Adrenal gland (tissue), 5 donors: ENCODE results near the gene NDUFAF8.

Experiments used
- CTCF ChIP-seq, 6 experiments: fragments of 450-650 bp in 4 of 6; fragments of 200-600 bp in 2 of 6; sonication (generic) in 1 of 6; IDR thresholded peaks; 1 replicate in 5 of 6; 2 replicates in 1 of 6; pipeline versions ENCODE4 v1.5.1 to v1.8.0; 2016 to 2021; ENCODE audit warnings: antibody characterized with exemption in 6 of 6, mild to moderate bottlenecking in 2 of 6, moderate library complexity in 1 of 6
- POLR2A ChIP-seq, 2 donors: fragments of 450-650 bp; IDR thresholded peaks; one replicate each; pipeline ENCODE4 v1.6.1; 2017; ENCODE audit warnings: antibody characterized with exemption in 2 of 2, mild to moderate bottlenecking in 2 of 2, moderate library complexity in 1 of 2
- donor health status: DM: no; HTN: no; CAD: no.

- TF ChIP-seq CTCF (IDR thresholded peaks at IDR 0.05): no peak
- no peak for TF ChIP-seq POLR2A (IDR thresholded peaks at IDR 0.05)
Measured at GRCh38 chr17:81243333-81243664, 4.2 kb downstream of the NDUFAF8 start.
